HEK293T (cell line): ENCODE data around the gene SAXO1.

Source experiments
- CTBP1 ChIP-seq: fragments of 450-650 bp; IDR thresholded peaks from 2 replicates; pipeline ENCODE4 v1.6.1; 2016; ENCODE audit warnings: borderline replicate concordance
- ELF4 ChIP-seq: fragments of 450-650 bp; IDR thresholded peaks from 2 replicates; pipeline ENCODE4 v1.6.1; 2017; ENCODE audit warnings: antibody characterized with exemption
- SP1 ChIP-seq: fragments of 450-650 bp; IDR thresholded peaks from 2 replicates; pipeline ENCODE4 v1.6.1; 2017
- TARDBP ChIP-seq: fragments of 450-650 bp; IDR thresholded peaks from 2 replicates; pipeline ENCODE4 v1.6.1; 2016

- TF ChIP-seq CTBP1 = no peak
- TF ChIP-seq TARDBP = no peak
- TF ChIP-seq SP1 = no peak
- no peak for TF ChIP-seq ELF4
Measured at GRCh38 chr9:19018201-19018600, 14.8 kb downstream of the SAXO1 start.
